Measurements from ENCODE around the gene GGA1.

GGA1 gene

DNA sequence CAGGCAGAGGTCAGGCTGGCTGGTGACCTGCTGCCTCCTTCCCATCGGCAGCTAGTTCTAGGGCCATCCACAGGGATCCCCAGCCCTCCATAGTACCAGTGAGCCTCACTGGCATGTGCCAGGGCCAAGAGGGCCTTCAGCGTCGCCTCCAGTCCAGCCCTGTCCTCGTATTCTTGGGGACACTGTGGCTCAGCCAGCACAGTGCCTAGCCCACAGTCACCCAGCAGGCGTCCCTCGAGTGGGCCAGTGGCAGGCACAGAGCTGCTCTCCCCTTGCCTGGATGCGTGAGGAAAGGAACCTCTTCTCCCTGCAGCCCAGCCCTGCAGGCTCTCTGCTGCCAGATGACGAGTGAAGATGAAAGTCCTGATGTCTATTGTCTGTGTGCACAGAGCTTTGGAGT is 20.2 kb downstream of the GGA1 start:
- Histone ChIP-seq H4K20me1 (ENCODE audit: insufficient read depth, low read length) (no peaks in the 10 kb centered on the region), H3K79me2 (ENCODE audit: low read length) (no peaks in the 10 kb centered on the region; the same call in 1 of the 2 replicates), H3K4me1 (ENCODE audit: low read length) (peaks cover 75% of the 10 kb centered on the region), H2AFZ (ENCODE audit: low read depth, low read length) (no peak overlapping the region), H3K9ac (ENCODE audit: low read length) (no peak overlapping the region), H3K4me3 (ENCODE audit: low read length) (no peak overlapping the region), H3K27me3 (ENCODE audit: low read depth, low read length) (no peaks in the 10 kb centered on the region), H3K36me3 (replicated peaks; ENCODE audit: low read depth, low read length) (peaks cover 14% of the 10 kb centered on the region), H3K9me3 (ENCODE audit: insufficient read depth, low read length) (no peaks in the 10 kb centered on the region), H3K27ac (ENCODE audit: low read length) (no peak overlapping the region), H3K4me2 (ENCODE audit: low read length) (no peak overlapping the region)
- no peak for TF ChIP-seq EZH2phosphoT487 (IDR thresholded peaks at IDR 0.05; ENCODE audit: low read depth)
- TF ChIP-seq, protein P1, sequence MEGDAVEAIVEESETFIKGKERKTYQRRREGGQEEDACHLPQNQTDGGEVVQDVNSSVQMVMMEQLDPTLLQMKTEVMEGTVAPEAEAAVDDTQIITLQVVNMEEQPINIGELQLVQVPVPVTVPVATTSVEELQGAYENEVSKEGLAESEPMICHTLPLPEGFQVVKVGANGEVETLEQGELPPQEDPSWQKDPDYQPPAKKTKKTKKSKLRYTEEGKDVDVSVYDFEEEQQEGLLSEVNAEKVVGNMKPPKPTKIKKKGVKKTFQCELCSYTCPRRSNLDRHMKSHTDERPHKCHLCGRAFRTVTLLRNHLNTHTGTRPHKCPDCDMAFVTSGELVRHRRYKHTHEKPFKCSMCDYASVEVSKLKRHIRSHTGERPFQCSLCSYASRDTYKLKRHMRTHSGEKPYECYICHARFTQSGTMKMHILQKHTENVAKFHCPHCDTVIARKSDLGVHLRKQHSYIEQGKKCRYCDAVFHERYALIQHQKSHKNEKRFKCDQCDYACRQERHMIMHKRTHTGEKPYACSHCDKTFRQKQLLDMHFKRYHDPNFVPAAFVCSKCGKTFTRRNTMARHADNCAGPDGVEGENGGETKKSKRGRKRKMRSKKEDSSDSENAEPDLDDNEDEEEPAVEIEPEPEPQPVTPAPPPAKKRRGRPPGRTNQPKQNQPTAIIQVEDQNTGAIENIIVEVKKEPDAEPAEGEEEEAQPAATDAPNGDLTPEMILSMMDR (IDR thresholded peaks at IDR 0.05; ENCODE audit: low read depth, low read length) = no peak

DNA sequence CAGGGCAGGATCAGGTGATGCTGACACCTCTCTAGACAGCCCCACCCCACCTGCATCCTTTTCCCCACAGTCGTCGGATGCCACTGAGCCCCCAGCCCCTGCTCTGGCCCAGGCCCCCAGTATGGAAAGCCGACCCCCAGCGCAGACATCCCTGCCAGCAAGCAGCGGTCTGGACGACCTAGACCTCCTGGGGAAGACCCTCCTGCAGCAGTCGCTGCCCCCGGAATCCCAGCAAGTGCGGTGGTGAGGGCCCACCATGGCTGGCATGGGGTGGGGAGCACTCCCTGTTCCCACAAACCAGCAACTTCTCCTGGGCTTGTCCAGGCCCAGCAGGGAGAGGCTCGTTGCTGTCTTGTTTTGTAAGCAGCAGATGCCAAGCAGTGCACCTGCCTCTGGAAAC is 21.3 kb downstream of the GGA1 start:
- H3K4me2 ChIP-seq (ENCODE audit: low read length) = no peak overlapping the region
- H2AFZ ChIP-seq (ENCODE audit: low read depth, low read length) = no peak overlapping the region
- no peaks in the 10 kb centered on the region for H4K20me1 ChIP-seq (ENCODE audit: insufficient read depth, low read length)
- no peaks in the 10 kb centered on the region for H3K27me3 ChIP-seq (ENCODE audit: low read depth, low read length)
- H3K27ac ChIP-seq (ENCODE audit: low read length) = no peak overlapping the region
- no peaks in the 10 kb centered on the region; the same call in 1 of the 2 replicates for H3K79me2 ChIP-seq (ENCODE audit: low read length)
- peaks cover 14% of the 10 kb centered on the region for H3K36me3 ChIP-seq (replicated peaks; ENCODE audit: low read depth, low read length)
- TF ChIP-seq, protein P1 (IDR thresholded peaks at IDR 0.05; ENCODE audit: low read depth, low read length) = no peak
- TF ChIP-seq EZH2phosphoT487 (IDR thresholded peaks at IDR 0.05; ENCODE audit: low read depth) = no peak
- H3K9me3 ChIP-seq (ENCODE audit: insufficient read depth, low read length) = no peaks in the 10 kb centered on the region
- no peak overlapping the region for H3K9ac ChIP-seq (ENCODE audit: low read length)
- no peak overlapping the region for H3K4me3 ChIP-seq (ENCODE audit: low read length)
- H3K4me1 ChIP-seq (ENCODE audit: low read length) = peaks cover 75% of the 10 kb centered on the region

DNA sequence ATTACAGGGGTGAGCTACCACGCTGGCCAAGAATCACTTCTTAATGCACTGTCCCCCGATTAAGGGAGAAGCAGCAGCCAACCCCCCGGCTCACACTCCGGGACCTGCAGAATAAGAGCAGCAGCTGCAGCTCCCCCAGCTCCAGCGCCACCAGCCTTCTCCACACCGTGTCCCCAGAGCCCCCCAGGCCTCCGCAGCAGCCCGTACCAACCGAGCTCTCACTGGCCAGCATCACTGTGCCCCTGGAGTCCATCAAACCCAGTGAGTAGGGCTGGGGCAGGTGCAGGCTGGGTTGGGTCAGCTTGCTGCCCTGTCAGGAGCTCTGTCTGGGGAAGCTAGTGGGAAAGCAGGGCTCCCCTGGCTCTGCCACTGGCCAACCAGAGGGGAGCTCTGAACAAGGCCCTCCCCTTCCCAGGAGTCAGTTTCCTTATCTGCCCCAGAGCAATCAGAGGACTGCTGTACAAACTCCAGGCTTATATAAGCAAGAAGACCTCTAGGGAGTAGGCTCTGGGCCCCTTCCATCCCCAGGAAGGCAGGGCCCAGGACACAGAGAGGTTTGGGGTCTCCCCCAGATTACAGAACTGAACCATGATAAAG is 22.3 kb downstream of the GGA1 start:
- H3K9ac ChIP-seq (ENCODE audit: low read length) = no peak overlapping the region
- no peaks in the 10 kb centered on the region for H4K20me1 ChIP-seq (ENCODE audit: insufficient read depth, low read length)
- H3K9me3 ChIP-seq (ENCODE audit: insufficient read depth, low read length) = no peaks in the 10 kb centered on the region
- no peaks in the 10 kb centered on the region; the same call in 1 of the 2 replicates for H3K79me2 ChIP-seq (ENCODE audit: low read length)
- peaks cover 14% of the 10 kb centered on the region for H3K36me3 ChIP-seq (replicated peaks; ENCODE audit: low read depth, low read length)
- H2AFZ ChIP-seq (ENCODE audit: low read depth, low read length) = no peak overlapping the region
- TF ChIP-seq EZH2phosphoT487 (IDR thresholded peaks at IDR 0.05; ENCODE audit: low read depth) = no peak
- TF ChIP-seq, protein P1 (IDR thresholded peaks at IDR 0.05; ENCODE audit: low read depth, low read length) = no peak
- peaks cover 75% of the 10 kb centered on the region for H3K4me1 ChIP-seq (ENCODE audit: low read length)
- no peak overlapping the region for H3K4me2 ChIP-seq (ENCODE audit: low read length)
- H3K27ac ChIP-seq (ENCODE audit: low read length) = no peak overlapping the region
- no peak overlapping the region for H3K4me3 ChIP-seq (ENCODE audit: low read length)
- H3K27me3 ChIP-seq (ENCODE audit: low read depth, low read length) = no peaks in the 10 kb centered on the region

DNA sequence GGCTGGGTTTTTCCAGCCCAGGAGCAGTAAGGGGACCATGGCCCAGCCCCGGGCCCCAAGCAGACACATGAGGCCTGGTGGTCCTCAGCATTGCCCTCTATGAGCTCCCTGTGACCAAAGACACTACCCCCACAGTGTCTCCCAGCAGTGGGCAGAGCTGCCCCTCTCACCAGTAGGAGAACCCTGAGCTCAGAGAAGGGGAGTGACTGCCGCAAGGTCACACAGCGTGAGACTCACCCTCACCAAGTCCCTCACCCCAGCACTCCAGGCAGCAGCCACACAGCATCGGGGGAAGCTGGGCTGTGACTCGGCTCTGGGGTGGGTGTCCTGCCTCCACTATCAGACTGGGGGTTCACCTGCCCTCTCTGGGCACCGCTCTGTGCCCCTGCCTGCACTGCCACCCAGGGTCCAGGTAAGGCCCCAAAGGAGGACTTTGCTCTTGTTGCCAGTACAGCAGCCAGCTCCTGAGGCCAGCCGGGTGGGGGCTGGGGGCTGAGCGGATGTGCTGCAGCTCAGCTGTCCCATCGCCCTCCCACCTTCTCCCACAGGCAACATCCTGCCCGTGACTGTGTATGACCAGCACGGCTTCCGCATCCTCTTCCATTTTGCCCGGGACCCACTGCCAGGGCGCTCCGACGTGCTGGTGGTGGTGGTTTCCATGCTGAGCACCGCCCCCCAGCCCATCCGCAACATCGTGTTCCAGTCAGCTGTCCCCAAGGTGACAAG is 23.0 kb downstream of the GGA1 start:
- Histone ChIP-seq H3K4me3 (ENCODE audit: low read length) (no peak overlapping the region), H3K36me3 (replicated peaks; ENCODE audit: low read depth, low read length) (peaks cover 14% of the 10 kb centered on the region), H3K79me2 (ENCODE audit: low read length) (no peaks in the 10 kb centered on the region; the same call in 1 of the 2 replicates), H3K9me3 (ENCODE audit: insufficient read depth, low read length) (no peaks in the 10 kb centered on the region), H3K9ac (ENCODE audit: low read length) (peak overlapping the region; percentile 88; the same call in 1 of the 2 replicates), H3K27ac (ENCODE audit: low read length) (peak overlapping the region; percentile 97), H3K4me2 (ENCODE audit: low read length) (0 out of 2 replicates have a peak overlapping the region, but pooled peaks have one; percentile 93), H3K4me1 (ENCODE audit: low read length) (peaks cover 75% of the 10 kb centered on the region), H4K20me1 (ENCODE audit: insufficient read depth, low read length) (no peaks in the 10 kb centered on the region), H3K27me3 (ENCODE audit: low read depth, low read length) (no peaks in the 10 kb centered on the region), H2AFZ (ENCODE audit: low read depth, low read length) (no peak overlapping the region)
- no peak for TF ChIP-seq EZH2phosphoT487 (IDR thresholded peaks at IDR 0.05; ENCODE audit: low read depth)
- TF ChIP-seq, protein P1 (IDR thresholded peaks at IDR 0.05; ENCODE audit: low read depth, low read length) = no peak
